WERI-Rb-1 (cell line): Measurements from ENCODE around the gene CYSTM1.

ENCODE experiments used
- DNase-seq: peaks from one replicate; pipeline ENCODE4 v3.0.0-alpha.2; 2020
- H3K27ac ChIP-seq: fragments of 250-450 bp; sonication (Bioruptor Pico); 2 replicates; pipeline ENCODE4 v1.5.1; 2020; ENCODE audit warnings: mild to moderate bottlenecking, moderate library complexity
- H3K27me3 ChIP-seq: fragments of 250-450 bp; sonication (Bioruptor Pico); 2 replicates; pipeline ENCODE4 v1.5.1; 2021; ENCODE audit warnings: mild to moderate bottlenecking, low read depth, moderate library complexity; ENCODE audit not compliant: insufficient read depth, severe bottlenecking
- H3K36me3 ChIP-seq: fragments of 250-450 bp; sonication (Bioruptor Pico); 2 replicates; pipeline ENCODE4 v1.5.1; 2020; ENCODE audit warnings: mild to moderate bottlenecking, moderate library complexity
- H3K4me3 ChIP-seq: 2 replicates; pipeline ENCODE4 v1.5.1; 2011; ENCODE audit warnings: low read depth, mild to moderate bottlenecking, control low read depth, low read length
- H3K9me3 ChIP-seq: fragments of 250-450 bp; sonication (Bioruptor Pico); 2 replicates; pipeline ENCODE4 v1.5.1; 2021; ENCODE audit warnings: mild to moderate bottlenecking, moderate library complexity; ENCODE audit not compliant: severe bottlenecking
- TF ChIP-seq, protein P1 (sequence below): IDR thresholded peaks from 2 replicates; pipeline ENCODE4 v1.5.1; 2011; ENCODE audit warnings: low read depth, mild to moderate bottlenecking, control low read depth, inconsistent platforms, low read length

The CYSTM1 gene

GRCh38 chr5:140207250-140207964, 32.4 kb downstream of the CYSTM1 start:
- DNase-seq = no peak
- no peak overlapping the region for H3K4me3 ChIP-seq
- H3K36me3 ChIP-seq = no peaks in the 10 kb centered on the region; the same call in 1 of the 2 replicates
- H3K9me3 ChIP-seq = no peaks in the 10 kb centered on the region
- TF ChIP-seq, protein P1, sequence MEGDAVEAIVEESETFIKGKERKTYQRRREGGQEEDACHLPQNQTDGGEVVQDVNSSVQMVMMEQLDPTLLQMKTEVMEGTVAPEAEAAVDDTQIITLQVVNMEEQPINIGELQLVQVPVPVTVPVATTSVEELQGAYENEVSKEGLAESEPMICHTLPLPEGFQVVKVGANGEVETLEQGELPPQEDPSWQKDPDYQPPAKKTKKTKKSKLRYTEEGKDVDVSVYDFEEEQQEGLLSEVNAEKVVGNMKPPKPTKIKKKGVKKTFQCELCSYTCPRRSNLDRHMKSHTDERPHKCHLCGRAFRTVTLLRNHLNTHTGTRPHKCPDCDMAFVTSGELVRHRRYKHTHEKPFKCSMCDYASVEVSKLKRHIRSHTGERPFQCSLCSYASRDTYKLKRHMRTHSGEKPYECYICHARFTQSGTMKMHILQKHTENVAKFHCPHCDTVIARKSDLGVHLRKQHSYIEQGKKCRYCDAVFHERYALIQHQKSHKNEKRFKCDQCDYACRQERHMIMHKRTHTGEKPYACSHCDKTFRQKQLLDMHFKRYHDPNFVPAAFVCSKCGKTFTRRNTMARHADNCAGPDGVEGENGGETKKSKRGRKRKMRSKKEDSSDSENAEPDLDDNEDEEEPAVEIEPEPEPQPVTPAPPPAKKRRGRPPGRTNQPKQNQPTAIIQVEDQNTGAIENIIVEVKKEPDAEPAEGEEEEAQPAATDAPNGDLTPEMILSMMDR = no peak
- H3K27me3 ChIP-seq = no peaks in the 10 kb centered on the region
- H3K27ac ChIP-seq = no peak overlapping the region

GRCh38 chr5:140208065-140208464, 33.1 kb downstream of the CYSTM1 start:
- Histone ChIP-seq H3K9me3 (no peaks in the 10 kb centered on the region), H3K36me3 (no peaks in the 10 kb centered on the region; the same call in 1 of the 2 replicates), H3K27ac (no peak overlapping the region), H3K27me3 (no peaks in the 10 kb centered on the region), H3K4me3 (no peak overlapping the region)
- no peak for DNase-seq
- TF ChIP-seq, protein P1 = no peak

- TF ChIP-seq, protein P1 = no peak
- H3K4me3 ChIP-seq = no peak overlapping the region
- no peak for DNase-seq
- no peaks in the 10 kb centered on the region; the same call in 1 of the 2 replicates for H3K36me3 ChIP-seq
- H3K27ac ChIP-seq = no peak overlapping the region
- H3K9me3 ChIP-seq = no peaks in the 10 kb centered on the region
- no peaks in the 10 kb centered on the region for H3K27me3 ChIP-seq
Measured at GRCh38 chr5:140213370-140213983, 38.5 kb downstream of the CYSTM1 start.

DNA sequence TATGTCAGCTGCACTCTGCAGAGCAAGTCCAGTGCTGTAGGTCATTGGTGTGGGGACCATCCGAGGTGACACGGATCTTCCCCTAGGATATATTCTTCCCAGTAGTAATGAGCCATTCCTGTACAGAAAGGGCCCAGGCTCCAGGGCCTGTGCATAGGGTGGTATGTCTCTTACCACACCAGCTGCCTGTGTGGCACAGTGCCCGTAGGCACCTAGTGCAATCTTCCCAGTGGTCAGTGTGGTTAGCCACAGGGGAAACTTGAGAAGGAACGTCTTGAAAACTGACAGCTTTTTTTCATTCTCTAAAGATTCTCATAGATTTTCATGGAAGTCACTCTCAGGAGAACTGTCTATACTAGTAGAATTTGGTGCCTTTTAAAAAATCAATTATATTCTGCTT, 39.8 kb downstream of the CYSTM1 start:
- no peaks in the 10 kb centered on the region for H3K27me3 ChIP-seq
- no peak overlapping the region for H3K4me3 ChIP-seq
- no peak overlapping the region for H3K27ac ChIP-seq
- no peak for DNase-seq
- H3K36me3 ChIP-seq = no peaks in the 10 kb centered on the region; the same call in 1 of the 2 replicates
- TF ChIP-seq, protein P1 = no peak
- no peaks in the 10 kb centered on the region for H3K9me3 ChIP-seq

- H3K27ac ChIP-seq = no peak overlapping the region
- no peaks in the 10 kb centered on the region; the same call in 1 of the 2 replicates for H3K36me3 ChIP-seq
- TF ChIP-seq, protein P1 = no peak
- DNase-seq = no peak
- H3K4me3 ChIP-seq = no peak overlapping the region
- H3K9me3 ChIP-seq = no peaks in the 10 kb centered on the region
- no peaks in the 10 kb centered on the region for H3K27me3 ChIP-seq
Measured at GRCh38 chr5:140215276-140215675, 40.3 kb downstream of the CYSTM1 start.
